Activated naive CD8-positive, alpha-beta T cell (primary cell): ENCODE measurements around the gene ANKRD55.
A peak's percentile ranks its signal among the peaks of the same experiment; 100 is the strongest.
"Not testable (repeated sequence)": the region's sequence is repeated elsewhere in the genome, so short reads cannot be mapped to it uniquely, and the experiment has no call there.

ENCODE experiments used
- H3K27ac Mint-ChIP-seq: one replicate; pipeline ENCODE4 v1.8.0; 2021; ENCODE audit warnings: mixed read lengths
- H3K27me3 Mint-ChIP-seq: one replicate; pipeline ENCODE4 v1.8.0; 2021; ENCODE audit warnings: mixed read lengths
- H3K36me3 Mint-ChIP-seq: one replicate; pipeline ENCODE4 v1.8.0; 2021; ENCODE audit warnings: mixed read lengths
- H3K4me1 Mint-ChIP-seq: one replicate; pipeline ENCODE4 v1.8.0; 2021; ENCODE audit warnings: low read depth, mixed read lengths
- H3K4me3 Mint-ChIP-seq: one replicate; pipeline ENCODE4 v1.8.0; 2021; ENCODE audit warnings: mild to moderate bottlenecking, mixed read lengths
- H3K9me3 Mint-ChIP-seq: one replicate; pipeline ENCODE4 v1.8.0; 2021; ENCODE audit warnings: low read depth, mixed read lengths

Gene ANKRD55

DNA sequence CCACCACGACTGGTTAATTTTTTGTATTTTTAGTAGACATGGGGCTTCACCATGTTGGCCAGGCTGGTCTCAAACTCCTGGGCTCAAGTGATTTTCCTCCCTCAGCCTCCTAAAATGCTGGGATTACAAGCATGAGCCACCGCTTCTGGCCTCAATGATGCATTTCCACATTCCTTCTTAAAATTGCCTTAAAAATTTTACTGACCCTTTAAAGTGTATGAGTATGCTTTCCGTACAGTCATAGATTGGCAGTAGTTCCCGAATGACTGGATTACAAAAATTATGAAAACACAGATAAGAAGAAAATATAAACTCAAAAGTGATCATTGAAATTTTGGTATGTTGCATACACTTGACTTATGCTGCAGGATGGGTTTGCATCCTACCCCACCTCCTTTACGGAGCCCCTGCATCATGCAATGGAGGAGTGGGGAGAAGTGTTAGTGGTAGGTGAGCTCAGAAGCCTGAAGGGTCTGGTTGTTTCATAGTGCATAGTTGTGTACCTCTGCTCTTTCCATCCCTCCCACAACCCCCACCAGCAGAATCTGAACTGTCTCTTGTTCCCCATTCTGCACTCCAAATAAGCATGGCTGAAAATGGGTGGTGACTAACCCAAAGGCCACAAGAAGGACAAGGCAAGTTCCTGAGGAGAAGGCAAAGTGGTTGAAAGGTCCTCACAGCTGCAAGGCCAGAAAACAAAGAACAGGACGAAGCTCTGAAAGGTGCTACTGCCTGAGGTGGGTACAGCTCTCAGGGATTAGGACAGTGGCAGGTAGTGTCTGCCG is 26.8 kb downstream of the ANKRD55 start:
- Mint-ChIP-seq H3K4me1 (peaks cover 6% of the 10 kb centered on the region), H3K27ac (no peak overlapping the region), H3K9me3 (no peaks in the 10 kb centered on the region)

DNA sequence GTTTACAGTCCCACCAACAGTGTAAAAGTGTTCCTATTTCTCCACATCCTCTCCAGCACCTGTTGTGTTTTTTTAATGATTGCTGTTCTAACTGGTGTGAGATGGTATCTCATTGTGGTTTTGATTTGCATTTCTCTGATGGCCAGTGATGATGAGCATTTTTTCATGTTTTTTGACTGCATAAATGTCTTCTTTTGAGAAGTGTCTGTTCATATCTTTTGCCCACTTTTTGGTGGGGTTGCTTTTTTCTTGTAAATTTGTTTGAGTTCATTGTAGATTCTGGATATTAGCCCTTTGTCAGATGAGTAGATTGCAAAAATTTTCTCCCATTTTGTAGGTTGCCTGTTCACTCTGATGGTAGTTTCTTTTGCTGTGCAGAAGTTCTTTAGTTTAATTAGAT is 29.2 kb downstream of the ANKRD55 start:
- H3K4me1 Mint-ChIP-seq = peaks cover 15% of the 10 kb centered on the region
- not testable (repeated sequence) for H3K9me3 Mint-ChIP-seq, H3K27ac Mint-ChIP-seq, H3K36me3 Mint-ChIP-seq, H3K27me3 Mint-ChIP-seq, H3K4me3 Mint-ChIP-seq

More for the DNA sequence above, 26.8 kb downstream of the ANKRD55 start:
- H3K36me3 Mint-ChIP-seq = no peaks in the 10 kb centered on the region
- H3K27me3 Mint-ChIP-seq = no peaks in the 10 kb centered on the region
- H3K4me3 Mint-ChIP-seq = no peak overlapping the region

DNA sequence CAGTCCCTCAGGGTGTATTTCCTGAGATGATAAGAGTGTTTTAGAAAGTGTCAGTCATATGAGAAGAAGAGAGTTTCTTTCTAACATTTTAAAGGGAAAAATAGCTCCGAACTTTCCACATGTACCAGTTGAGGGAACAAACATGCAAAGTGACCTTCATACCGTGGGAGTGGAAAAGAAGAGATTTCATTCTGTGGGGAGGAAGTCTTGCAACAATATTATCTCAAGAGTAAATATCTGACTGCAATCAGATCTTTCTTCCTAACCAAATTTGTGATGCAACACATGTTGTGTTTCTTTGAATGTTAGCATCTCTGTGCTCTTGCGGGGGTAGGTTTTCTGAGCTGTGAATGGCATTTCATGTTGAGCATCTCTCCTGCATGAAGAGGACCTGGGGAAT is 30.6 kb downstream of the ANKRD55 start:
- H3K27me3 Mint-ChIP-seq = no peaks in the 10 kb centered on the region
- H3K4me1 Mint-ChIP-seq = peaks cover 15% of the 10 kb centered on the region
- H3K27ac Mint-ChIP-seq = peak overlapping the region; percentile 13
- no peaks in the 10 kb centered on the region for H3K36me3 Mint-ChIP-seq
- H3K4me3 Mint-ChIP-seq = no peak overlapping the region
- no peaks in the 10 kb centered on the region for H3K9me3 Mint-ChIP-seq

DNA sequence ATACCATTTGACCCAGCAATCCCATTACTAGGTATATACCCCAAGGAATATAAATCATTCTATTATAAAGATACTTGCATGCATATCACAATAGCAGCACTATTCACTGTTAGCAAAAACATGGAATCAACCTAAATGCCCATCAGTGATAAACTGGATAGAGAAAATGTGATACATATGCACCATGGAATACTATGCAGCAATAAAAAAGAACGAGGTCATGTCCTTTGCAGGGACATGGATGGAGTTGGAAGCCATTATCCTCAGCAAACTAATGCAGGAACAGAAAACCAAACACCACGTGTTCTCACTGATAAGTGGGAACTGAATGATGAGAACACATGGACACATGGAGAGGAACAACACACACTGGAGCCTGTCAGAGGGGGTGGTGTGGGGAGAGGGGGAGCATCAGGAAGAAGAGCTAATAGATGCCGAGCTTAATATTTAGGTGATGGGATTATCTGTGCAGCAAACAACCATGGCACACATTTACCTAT is 31.3 kb downstream of the ANKRD55 start:
- H3K9me3 Mint-ChIP-seq, H3K36me3 Mint-ChIP-seq, H3K27ac Mint-ChIP-seq, H3K27me3 Mint-ChIP-seq, H3K4me3 Mint-ChIP-seq: not testable (repeated sequence)
- peaks cover 15% of the 10 kb centered on the region for H3K4me1 Mint-ChIP-seq

DNA sequence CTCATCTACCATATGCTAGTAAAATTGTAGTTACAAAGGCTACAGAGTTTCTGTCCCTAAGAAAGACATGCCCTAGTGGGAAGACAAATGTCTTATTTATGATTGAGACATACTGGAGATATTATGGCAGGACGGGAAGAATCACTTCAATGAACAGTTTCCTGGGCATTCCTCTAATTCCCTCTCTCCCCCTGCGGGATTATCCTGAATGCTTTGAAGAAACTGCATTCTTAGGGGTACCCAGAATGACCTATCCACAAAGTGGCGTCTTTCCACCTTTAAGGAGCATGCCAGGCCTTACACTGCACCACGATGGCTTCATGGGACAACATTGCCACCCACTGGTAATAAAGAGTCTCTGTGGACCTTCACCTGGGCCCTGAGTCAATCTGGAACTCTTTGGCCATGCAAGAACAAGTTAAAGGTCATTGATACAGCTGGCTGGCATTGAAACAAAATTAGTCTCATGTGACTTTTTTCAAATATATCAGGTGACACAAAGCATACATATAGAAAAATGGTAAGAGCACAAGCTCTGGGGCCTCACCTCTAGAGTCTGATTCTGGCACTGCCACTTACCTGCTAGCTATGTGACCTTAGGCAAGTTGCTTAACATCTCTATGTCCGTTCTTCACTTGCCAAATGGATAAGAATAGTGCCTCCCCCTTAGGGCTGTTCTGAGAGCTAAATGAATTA is 32.0 kb downstream of the ANKRD55 start:
- peaks cover 15% of the 10 kb centered on the region for H3K4me1 Mint-ChIP-seq
- no peak overlapping the region for H3K4me3 Mint-ChIP-seq
- H3K27me3 Mint-ChIP-seq = no peaks in the 10 kb centered on the region
- peak overlapping the region; percentile 46 for H3K27ac Mint-ChIP-seq
- H3K9me3 Mint-ChIP-seq = no peaks in the 10 kb centered on the region
- no peaks in the 10 kb centered on the region for H3K36me3 Mint-ChIP-seq

DNA sequence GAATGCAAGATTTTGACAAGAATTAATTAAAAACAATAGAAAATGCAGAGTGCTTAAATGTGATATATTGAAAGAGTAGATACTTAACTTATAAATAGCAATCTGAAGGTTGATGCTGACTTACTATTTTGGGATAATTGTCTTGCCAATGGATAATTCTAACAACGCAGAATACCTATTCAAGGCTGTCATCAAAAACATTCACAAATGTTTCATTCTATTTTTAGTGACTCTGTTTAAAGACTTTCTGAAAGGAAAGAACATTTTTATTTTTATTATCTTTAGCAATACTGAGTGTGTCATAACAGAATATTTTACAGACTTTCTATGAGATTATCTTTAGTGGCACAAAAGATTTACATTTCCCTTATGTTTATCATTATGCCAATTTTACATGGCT is 38.1 kb downstream of the ANKRD55 start:
- Mint-ChIP-seq H3K27ac (no peak overlapping the region), H3K27me3 (no peaks in the 10 kb centered on the region), H3K9me3 (no peaks in the 10 kb centered on the region), H3K4me3 (no peak overlapping the region), H3K36me3 (peaks cover 4% of the 10 kb centered on the region), H3K4me1 (peaks cover 12% of the 10 kb centered on the region)

DNA sequence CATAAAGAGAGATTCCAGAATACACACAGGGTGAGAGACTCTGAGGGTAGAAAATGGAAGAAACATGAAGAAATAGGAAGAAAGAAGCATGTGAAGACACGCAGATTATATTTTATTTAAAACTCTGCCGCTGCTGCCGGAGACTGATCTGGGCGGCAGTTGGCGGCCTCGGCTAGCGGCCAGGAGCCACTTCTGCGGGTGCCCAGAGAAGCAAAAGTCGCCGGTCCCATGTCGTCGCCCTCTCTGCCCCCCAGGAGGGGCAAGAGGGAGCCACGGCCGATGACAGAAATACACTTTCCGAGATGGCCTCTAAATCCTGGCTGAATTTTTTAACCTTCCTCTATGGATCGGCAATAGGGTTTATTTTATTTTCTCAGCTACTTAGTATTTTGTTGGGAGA is 40.9 kb downstream of the ANKRD55 start:
- Mint-ChIP-seq H3K4me1 (peaks cover 13% of the 10 kb centered on the region), H3K9me3 (peaks cover 3% of the 10 kb centered on the region), H3K27ac (no peak overlapping the region), H3K27me3 (no peaks in the 10 kb centered on the region), H3K36me3 (peaks cover 6% of the 10 kb centered on the region), H3K4me3 (no peak overlapping the region)

DNA sequence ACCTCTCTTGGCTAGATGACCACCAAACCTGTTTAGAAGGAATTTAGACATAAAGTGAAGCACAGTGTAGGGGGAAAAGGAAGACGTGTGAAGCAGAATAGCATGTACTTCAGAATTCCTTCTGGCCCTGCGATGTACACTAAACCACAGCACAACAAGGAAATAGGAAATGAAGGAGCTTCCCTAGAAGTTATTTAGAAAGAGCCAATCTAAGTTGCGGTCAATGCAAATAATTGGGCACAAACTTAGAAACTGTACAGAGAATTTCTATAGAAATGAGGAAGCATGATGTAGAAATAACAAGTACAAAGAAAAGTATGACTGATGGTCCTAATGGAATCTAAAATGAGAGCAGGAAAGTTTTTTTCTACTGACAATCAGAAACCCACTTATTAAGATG is 41.5 kb downstream of the ANKRD55 start:
- Mint-ChIP-seq H3K27me3 (no peaks in the 10 kb centered on the region), H3K9me3 (peaks cover 3% of the 10 kb centered on the region), H3K4me1 (peaks cover 13% of the 10 kb centered on the region), H3K4me3 (no peak overlapping the region), H3K36me3 (peaks cover 6% of the 10 kb centered on the region), H3K27ac (no peak overlapping the region)

DNA sequence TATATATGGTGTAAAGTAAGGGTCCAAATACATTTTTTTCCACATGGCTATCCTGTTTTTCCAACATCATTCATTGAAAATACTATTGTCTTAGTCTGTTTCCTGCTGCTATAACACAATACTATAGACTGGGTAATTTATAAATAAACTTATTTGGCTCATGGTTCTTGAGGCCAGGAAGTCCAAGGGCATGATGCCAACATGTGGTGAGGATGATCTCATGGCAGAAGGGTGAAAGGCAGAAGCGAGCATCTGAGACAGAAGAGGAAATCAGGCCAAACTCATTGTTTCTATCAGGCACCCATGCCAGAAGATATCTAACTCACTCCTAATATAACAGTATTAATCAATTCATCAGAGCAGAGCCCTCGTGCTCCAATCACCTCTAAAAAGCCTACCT is 42.6 kb downstream of the ANKRD55 start:
- Mint-ChIP-seq H3K4me3 (no peak overlapping the region), H3K36me3 (peaks cover 6% of the 10 kb centered on the region), H3K27me3 (no peaks in the 10 kb centered on the region), H3K27ac (no peak overlapping the region), H3K9me3 (peaks cover 3% of the 10 kb centered on the region), H3K4me1 (peaks cover 13% of the 10 kb centered on the region)

DNA sequence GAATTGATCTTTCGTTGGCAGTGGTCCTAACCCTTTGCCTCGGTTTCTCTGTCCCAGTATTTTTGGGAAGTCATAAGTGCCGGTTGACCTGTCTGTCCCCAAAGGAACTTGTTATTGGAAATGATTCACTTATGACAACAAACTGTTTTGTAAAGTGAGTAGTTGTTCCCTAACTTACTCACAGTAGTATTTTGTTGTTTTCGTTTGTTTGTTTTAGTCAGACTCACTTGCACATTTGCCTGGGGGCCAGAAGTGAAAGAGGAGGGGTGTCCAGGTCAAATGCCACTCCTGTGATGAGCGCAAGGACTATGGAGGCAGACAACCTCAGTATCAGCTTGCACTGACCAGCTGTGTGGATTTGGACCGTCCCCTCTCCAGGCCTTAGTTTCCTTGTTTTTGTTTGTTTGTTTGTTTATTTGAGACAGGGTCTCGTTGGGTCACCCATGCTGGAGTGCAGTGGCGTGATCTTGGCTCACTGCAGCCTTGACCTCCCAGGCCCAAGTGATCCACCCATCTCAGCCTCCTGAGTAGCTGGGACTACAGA is 47.3 kb downstream of the ANKRD55 start:
- Mint-ChIP-seq H3K36me3 (peaks cover 6% of the 10 kb centered on the region), H3K27ac (no peak overlapping the region), H3K4me1 (peaks cover 9% of the 10 kb centered on the region), H3K4me3 (no peak overlapping the region), H3K9me3 (peaks cover 3% of the 10 kb centered on the region), H3K27me3 (no peaks in the 10 kb centered on the region)

DNA sequence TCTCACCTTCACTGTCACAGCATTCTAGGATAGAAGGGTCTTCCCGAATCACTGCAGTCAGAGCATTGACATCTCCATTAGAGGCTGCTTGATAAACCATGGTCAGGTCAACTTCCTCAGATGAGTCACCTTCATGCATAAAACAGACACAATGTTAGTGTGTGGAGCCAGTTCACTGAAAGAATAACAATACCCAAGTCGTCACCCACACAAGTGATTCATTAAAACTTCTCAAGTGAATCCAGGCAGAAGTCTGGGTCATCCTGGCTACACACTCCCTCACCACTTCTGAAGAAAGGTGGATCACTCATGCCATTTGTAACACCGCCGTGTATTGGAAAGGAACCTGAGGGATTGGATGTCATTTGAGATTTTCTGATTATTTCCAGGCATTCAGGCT is 49.6 kb downstream of the ANKRD55 start:
- Mint-ChIP-seq H3K27ac (no peak overlapping the region), H3K36me3 (no peaks in the 10 kb centered on the region), H3K27me3 (no peaks in the 10 kb centered on the region), H3K4me3 (no peak overlapping the region), H3K4me1 (no peaks in the 10 kb centered on the region), H3K9me3 (no peaks in the 10 kb centered on the region)

DNA sequence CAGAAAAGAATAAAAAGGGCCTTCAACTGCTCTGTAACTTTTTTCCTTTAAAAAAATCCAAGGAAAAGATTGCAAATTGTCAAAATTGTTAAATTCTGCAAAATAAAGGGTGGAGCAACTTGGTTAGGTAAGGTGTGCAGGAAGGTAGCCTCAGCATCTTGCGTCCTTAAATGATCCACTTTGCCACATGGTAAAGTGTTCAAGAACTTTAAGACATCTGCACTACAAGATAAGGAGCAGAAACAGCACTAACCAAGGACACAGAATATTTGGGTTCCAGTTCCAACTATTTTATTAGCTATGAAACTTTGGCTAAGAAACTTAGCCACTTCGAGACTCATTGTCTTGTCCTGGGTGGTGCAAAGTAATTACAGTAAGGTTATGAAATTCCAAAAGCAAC is 53.7 kb downstream of the ANKRD55 start:
- no peaks in the 10 kb centered on the region for H3K27me3 Mint-ChIP-seq
- no peaks in the 10 kb centered on the region for H3K36me3 Mint-ChIP-seq
- H3K9me3 Mint-ChIP-seq = no peaks in the 10 kb centered on the region
- no peak overlapping the region for H3K4me3 Mint-ChIP-seq
- H3K4me1 Mint-ChIP-seq = peaks cover 1% of the 10 kb centered on the region
- no peak overlapping the region for H3K27ac Mint-ChIP-seq

DNA sequence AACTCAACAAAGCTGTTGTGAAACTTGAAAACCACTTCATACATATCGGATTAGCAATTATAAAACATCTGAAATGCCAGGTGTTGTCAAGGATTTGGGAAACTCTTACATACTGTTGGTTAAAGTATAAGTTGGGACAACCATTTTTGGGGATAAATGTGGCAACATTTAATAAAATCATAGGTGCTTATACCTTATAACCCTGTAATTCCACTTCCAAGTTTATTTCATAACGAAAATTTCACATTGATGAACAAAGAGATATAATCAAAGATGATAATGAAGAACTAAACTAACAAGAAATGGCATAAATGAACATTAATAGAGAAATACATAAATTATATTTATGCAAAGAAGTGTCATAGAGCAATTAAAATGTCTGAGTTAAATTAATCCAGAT is 54.3 kb downstream of the ANKRD55 start:
- no peaks in the 10 kb centered on the region for H3K9me3 Mint-ChIP-seq
- no peaks in the 10 kb centered on the region for H3K36me3 Mint-ChIP-seq
- H3K4me3 Mint-ChIP-seq = no peak overlapping the region
- no peak overlapping the region for H3K27ac Mint-ChIP-seq
- peaks cover 1% of the 10 kb centered on the region for H3K4me1 Mint-ChIP-seq
- H3K27me3 Mint-ChIP-seq = no peaks in the 10 kb centered on the region

DNA sequence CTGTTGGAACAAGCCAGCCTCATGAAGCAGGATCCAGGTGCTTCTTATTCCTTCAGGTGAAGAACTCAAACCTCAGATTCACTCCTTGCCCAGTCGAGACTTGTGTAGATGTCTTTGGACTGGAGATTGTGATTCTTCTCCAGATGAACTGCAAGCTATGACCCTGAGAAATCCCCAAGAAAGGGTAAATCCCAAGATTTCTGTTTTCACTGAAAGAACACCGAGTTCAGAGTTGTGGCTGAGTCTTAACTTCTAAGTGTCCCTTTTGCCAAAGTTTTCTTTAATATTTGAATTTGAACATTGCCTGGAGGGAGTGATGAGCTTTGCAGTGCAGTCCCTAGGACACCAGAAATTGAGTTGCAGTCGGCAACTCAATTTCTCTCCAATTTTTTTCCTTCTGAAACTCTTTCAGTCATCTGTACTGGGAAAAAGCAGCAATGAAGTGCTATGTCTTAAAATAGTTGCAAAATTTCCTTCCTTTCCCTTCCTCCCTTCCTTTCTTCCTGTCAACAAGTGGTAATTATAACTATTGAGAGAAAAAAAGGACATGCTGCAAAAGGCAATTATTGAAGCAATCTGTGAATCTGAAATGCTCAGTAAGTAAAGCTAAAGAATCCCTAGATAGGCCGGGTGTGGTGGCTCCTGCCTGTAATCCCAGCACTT is 56.1 kb downstream of the ANKRD55 start:
- H3K36me3 Mint-ChIP-seq = no peaks in the 10 kb centered on the region
- H3K27ac Mint-ChIP-seq = no peak overlapping the region
- no peak overlapping the region for H3K4me3 Mint-ChIP-seq
- peaks cover 12% of the 10 kb centered on the region for H3K4me1 Mint-ChIP-seq
- no peaks in the 10 kb centered on the region for H3K9me3 Mint-ChIP-seq
- no peaks in the 10 kb centered on the region for H3K27me3 Mint-ChIP-seq

DNA sequence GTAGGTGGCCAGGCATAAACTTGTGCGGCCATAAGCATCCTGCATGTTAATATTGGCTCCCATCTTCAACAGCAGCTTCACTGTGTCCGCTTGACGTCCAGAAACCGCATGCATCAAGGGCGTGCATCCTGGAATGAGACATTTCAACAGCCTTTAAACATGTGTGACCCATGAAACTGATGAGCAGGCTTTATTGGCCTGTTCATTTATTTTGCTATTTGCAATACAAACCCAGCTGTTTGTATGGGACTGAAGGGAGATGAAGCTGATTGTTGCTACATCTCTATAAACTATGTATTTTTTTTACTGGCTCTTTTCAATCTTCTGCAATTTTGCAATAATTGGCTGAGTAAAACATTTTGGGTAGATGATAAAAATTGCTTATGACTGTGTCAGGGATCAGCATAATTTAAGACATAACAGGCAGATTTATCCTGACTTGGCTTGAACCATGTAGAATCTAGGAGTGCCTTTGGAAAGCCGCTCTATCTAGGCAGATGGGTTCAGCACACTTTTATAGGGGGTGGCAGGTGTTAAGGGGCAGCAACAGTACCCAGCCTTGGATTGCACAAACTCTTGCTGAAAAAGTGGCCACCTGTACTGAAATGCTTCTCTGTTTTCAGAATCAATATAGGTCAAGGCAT is 56.9 kb downstream of the ANKRD55 start:
- H3K4me3 Mint-ChIP-seq = no peak overlapping the region
- H3K4me1 Mint-ChIP-seq = peaks cover 13% of the 10 kb centered on the region
- H3K27me3 Mint-ChIP-seq = no peaks in the 10 kb centered on the region
- no peaks in the 10 kb centered on the region for H3K36me3 Mint-ChIP-seq
- no peak overlapping the region for H3K27ac Mint-ChIP-seq
- H3K9me3 Mint-ChIP-seq = no peaks in the 10 kb centered on the region
